Upper lobe of left lung (tissue), 6 donors: ENCODE data around the gene MAP1LC3A. TPM values are rescaled to one million over a fixed set of nuclear protein-coding genes. Genes with fewer than 3 reads are reported as not detected.

ENCODE experiments used
- ATAC-seq, 2 donors: fragments of 200-7000 bp; cut with Tn5 transposase; one replicate each; pipeline ENCODE4 v1.9.1; 2022; ENCODE audit warnings: mild to moderate bottlenecking in 2 of 2, moderate library complexity in 2 of 2; ENCODE audit not compliant: low FRiP score in 2 of 2
- DNase-seq, 2 donors: peaks; one replicate each; pipeline ENCODE4 v3.0.0-alpha.2; 2019 to 2020
- H3K27ac ChIP-seq, 4 donors: fragments of 200-600 bp; sonication (generic); one replicate each; pipeline ENCODE4 v1.5.1; 2016 to 2019
- H3K27me3 ChIP-seq, 4 donors: fragments of 200-600 bp; sonication (generic); one replicate each; pipeline ENCODE4 v1.5.1; 2017 to 2019
- H3K36me3 ChIP-seq, 4 donors: fragments of 200-600 bp; sonication (generic); one replicate each; pipeline ENCODE4 v1.5.1; 2016 to 2019
- H3K4me1 ChIP-seq, 4 donors: fragments of 200-600 bp; sonication (generic); one replicate each; pipeline ENCODE4 v1.5.1; 2018 to 2019
- H3K4me3 ChIP-seq, 4 donors: fragments of 200-600 bp; sonication (generic); one replicate each; pipeline ENCODE4 v1.5.1; 2017 to 2019; ENCODE audit warnings: mild to moderate bottlenecking in 2 of 4, moderate library complexity in 1 of 4
- H3K9me3 ChIP-seq, 4 donors: fragments of 200-600 bp; sonication (generic); one replicate each; pipeline ENCODE4 v1.5.1; 2018 to 2019
- EP300 ChIP-seq, 4 donors: sonication (generic); formaldehyde crosslinking; IDR thresholded peaks; one replicate each; pipeline ENCODE4 v1.5.1; 2017; ENCODE audit warnings: antibody characterized with exemption in 4 of 4, control low read depth in 2 of 4
- POLR2A ChIP-seq, 4 donors: fragments of 450-650 bp; IDR thresholded peaks; one replicate each; pipeline ENCODE4 v1.5.1; 2016 to 2017; ENCODE audit warnings: antibody characterized with exemption in 4 of 4, mild to moderate bottlenecking in 2 of 4
- POLR2AphosphoS5 ChIP-seq, 2 donors: sonication (generic); formaldehyde crosslinking; IDR thresholded peaks; one replicate each; pipeline ENCODE4 v1.5.1; 2017; ENCODE audit warnings: antibody characterized with exemption in 2 of 2
- WGBS, 2 donors: methylation state at CpG; one replicate each; pipeline ENCODE4 v1.1.5; 2017 to 2018; 5-methylcytosine and 5-hydroxymethylcytosine counted together
- total RNA-seq, 6 donors: library from RNA; depleted of rRNA in 4 of 6; stranded (reverse); fragments of >200 nt in 4 of 6; gene quantifications; one replicate each; pipeline versions ENCODE4 v1.1.0 to v1.2.1, GENCODE V29; 2016 to 2021
- TF ChIP-seq, protein P1 (sequence below), 6 experiments: fragments of 450-650 bp in 4 of 6; fragments of 200-600 bp in 2 of 6; sonication (generic) in 2 of 6; IDR thresholded peaks; one replicate each; pipeline ENCODE4 v1.5.1; 2016 to 2019; ENCODE audit warnings: antibody characterized with exemption in 6 of 6
- donor health status: DM: no; HTN: no; CAD: no; lungs with moderate emphysema.
- donor health status: DM: no; HTN: yes; CAD: no; lungs with severe emphysema.

Gene MAP1LC3A
- total RNA-seq, 6 donors from 2014 or later = 41.9 to 148 (median 71.8) TPM

DNA sequence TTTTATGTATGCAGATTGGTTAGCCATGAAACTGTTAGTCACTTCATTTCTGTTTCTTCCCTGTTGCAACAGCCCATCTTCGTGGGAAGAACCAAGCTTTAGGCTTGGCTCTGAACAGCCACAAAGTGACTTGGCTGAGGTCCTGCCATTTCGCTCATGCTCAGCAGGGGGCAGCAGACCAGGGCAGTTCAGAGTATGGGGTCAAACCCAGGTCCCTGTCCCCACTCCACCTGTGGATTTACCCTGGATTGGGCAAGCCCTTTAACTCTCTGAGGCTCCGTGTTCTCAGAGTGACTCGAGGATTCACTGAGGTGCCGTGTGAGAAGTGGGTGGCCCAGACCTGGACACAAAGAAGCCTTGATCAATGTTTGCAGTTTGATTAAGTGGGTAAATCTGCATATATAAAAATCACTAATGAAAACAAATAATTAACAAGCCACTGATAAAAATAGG is 19.8 kb upstream of the MAP1LC3A start:
- Histone ChIP-seq H3K4me3 (no peak overlapping the region), H3K27me3 (no peaks in the 10 kb centered on the region), H3K9me3 (no peaks in the 10 kb centered on the region), H3K4me1 (no peaks in the 10 kb centered on the region), H3K27ac (no peak overlapping the region), H3K36me3 (peaks cover 37 to 85% (median 64%) of the 10 kb centered on the region in 4 donors)
- ATAC-seq (peak; percentile 67 to 72), DNase-seq (peak in 1 of 2 donors; percentile 72)
- 43 to 52% methylated on average over 5 of the region's 5 CpGs for WGBS, 2 donors
- no peak for TF ChIP-seq POLR2AphosphoS5 (IDR thresholded peaks at IDR 0.05)
- TF ChIP-seq EP300 (IDR thresholded peaks at IDR 0.05) = no peak
- no peak for TF ChIP-seq POLR2A (IDR thresholded peaks at IDR 0.05)
- TF ChIP-seq, protein P1, sequence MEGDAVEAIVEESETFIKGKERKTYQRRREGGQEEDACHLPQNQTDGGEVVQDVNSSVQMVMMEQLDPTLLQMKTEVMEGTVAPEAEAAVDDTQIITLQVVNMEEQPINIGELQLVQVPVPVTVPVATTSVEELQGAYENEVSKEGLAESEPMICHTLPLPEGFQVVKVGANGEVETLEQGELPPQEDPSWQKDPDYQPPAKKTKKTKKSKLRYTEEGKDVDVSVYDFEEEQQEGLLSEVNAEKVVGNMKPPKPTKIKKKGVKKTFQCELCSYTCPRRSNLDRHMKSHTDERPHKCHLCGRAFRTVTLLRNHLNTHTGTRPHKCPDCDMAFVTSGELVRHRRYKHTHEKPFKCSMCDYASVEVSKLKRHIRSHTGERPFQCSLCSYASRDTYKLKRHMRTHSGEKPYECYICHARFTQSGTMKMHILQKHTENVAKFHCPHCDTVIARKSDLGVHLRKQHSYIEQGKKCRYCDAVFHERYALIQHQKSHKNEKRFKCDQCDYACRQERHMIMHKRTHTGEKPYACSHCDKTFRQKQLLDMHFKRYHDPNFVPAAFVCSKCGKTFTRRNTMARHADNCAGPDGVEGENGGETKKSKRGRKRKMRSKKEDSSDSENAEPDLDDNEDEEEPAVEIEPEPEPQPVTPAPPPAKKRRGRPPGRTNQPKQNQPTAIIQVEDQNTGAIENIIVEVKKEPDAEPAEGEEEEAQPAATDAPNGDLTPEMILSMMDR (IDR thresholded peaks at IDR 0.05) = peak; percentile 67 to 76 (median 72)

DNA sequence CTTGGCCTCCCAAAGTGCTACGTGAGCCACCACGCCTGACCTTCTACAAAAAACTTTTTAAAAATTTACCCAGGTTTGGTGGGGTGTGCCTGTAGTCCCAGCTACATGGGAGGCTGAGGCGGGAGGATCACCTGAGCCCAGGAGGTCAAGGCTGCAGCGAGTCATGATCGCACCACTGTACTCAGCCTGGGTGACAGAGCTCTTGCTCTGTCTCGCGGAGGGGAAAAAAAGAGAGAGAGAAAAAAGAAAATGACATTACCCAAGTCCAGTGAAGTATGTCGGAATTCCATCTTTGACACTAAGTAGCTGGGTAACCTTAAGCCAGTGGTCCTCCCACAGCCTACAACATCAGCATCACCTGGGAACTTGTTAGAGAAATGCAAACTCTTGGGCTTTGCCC is 18.8 kb upstream of the MAP1LC3A start:
- no peak overlapping the region for H3K4me3 ChIP-seq
- TF ChIP-seq, protein P1 (IDR thresholded peaks at IDR 0.05) = no peak
- TF ChIP-seq POLR2AphosphoS5 (IDR thresholded peaks at IDR 0.05) = no peak
- TF ChIP-seq EP300 (IDR thresholded peaks at IDR 0.05) = no peak
- no peak for TF ChIP-seq POLR2A (IDR thresholded peaks at IDR 0.05)
- H3K27ac ChIP-seq = no peak overlapping the region
- ATAC-seq (no peak), DNase-seq (no peak)
- 92 to 97% methylated on average over 8 of the region's 8 CpGs for WGBS, 2 donors
- H3K4me1 ChIP-seq = peaks cover 0 to 6% (median 2%) of the 10 kb centered on the region in 4 donors
- peaks cover 30 to 77% (median 54%) of the 10 kb centered on the region in 4 donors for H3K36me3 ChIP-seq
- H3K27me3 ChIP-seq = no peaks in the 10 kb centered on the region
- no peaks in the 10 kb centered on the region for H3K9me3 ChIP-seq

- TF ChIP-seq, protein P1 (IDR thresholded peaks at IDR 0.05) = no peak
- TF ChIP-seq POLR2A (IDR thresholded peaks at IDR 0.05) (no peak), EP300 (IDR thresholded peaks at IDR 0.05) (no peak), POLR2AphosphoS5 (IDR thresholded peaks at IDR 0.05) (no peak)
- ATAC-seq (no peak), DNase-seq (no peak)
- Histone ChIP-seq H3K36me3 (peaks cover 21 to 67% (median 44%) of the 10 kb centered on the region in 4 donors), H3K9me3 (no peaks in the 10 kb centered on the region), H3K4me1 (peaks cover 0 to 7% (median 2%) of the 10 kb centered on the region in 4 donors), H3K4me3 (no peak overlapping the region), H3K27ac (no peak overlapping the region), H3K27me3 (no peaks in the 10 kb centered on the region)
- WGBS, 2 donors = 87 to 92% methylated on average over 15 of the region's 15 CpGs
These were observed 17.8 kb upstream of the MAP1LC3A start for GRCh38 chr20:34540596-34541263.

- TF ChIP-seq, protein P1 (IDR thresholded peaks at IDR 0.05) = no peak
- TF ChIP-seq EP300 (IDR thresholded peaks at IDR 0.05) (no peak), POLR2AphosphoS5 (IDR thresholded peaks at IDR 0.05) (no peak), POLR2A (IDR thresholded peaks at IDR 0.05) (no peak)
These were observed 17.1 kb upstream of the MAP1LC3A start for GRCh38 chr20:34541264-34541901.

More at GRCh38 chr20:34541264-34541901, 17.1 kb upstream of the MAP1LC3A start:
- no peaks in the 10 kb centered on the region for H3K27me3 ChIP-seq
- ATAC-seq (no peak), DNase-seq (no peak)
- peaks cover 15 to 60% (median 38%) of the 10 kb centered on the region in 4 donors for H3K36me3 ChIP-seq
- no peak overlapping the region for H3K4me3 ChIP-seq
- no peaks in the 10 kb centered on the region for H3K9me3 ChIP-seq
- H3K27ac ChIP-seq = no peak overlapping the region
- WGBS, 2 donors = 83% methylated on average over 12 to 13 of the region's 13 CpGs
- peaks cover 0 to 7% (median 2%) of the 10 kb centered on the region in 4 donors for H3K4me1 ChIP-seq
